ENCODE measurements around the gene CST11.

CST11 gene

DNA sequence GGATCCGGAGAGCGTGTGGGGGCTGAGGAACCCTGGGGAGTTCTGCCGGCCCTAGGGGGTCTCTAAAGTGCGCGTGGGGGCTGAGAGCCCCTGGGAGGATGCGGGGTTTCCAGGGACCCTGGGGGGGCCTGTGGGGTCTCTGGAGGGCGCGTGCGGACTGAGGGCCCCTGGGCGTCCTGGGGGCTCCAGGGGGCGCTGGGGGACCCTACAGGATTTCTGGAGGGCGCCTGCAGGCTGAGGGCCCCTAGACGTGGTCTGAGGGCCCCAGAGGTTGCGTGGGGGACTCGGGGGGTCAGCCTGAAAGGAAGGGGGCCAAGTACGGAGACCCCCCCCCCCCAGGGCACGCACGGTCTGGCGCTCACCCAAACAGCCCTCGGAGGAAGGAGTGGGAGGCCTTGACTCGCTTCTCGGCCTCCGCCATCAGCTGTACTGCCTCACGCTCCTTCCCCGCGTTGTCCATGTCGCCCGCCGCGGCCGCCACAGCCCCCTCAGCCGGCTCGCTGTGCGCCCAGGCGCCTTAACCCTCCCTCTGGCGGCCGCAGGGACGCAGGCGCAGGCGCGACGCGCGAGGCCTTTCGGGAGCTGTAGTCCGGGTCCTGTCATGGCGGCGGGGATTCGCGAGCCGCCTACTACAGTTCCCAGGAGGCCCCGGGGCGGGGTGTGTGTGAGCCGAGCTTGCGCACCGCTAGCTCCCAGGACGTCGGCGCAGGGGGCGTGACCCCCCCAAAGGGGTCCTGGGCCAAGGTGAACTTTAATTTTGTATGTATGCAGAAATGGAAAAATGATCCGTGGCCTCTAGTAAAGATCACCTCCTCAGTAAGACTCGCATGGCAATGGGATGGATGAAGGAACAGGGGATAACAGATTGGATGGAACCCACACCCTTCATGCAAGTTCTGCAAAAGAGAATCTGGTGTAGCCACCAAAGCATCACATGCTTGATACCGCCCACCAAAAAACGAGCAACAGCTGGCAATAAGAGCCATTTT is 31.4 kb downstream of the CST11 start, which contains the start of gene NAPB (continued):
- no peak for TF ChIP-seq MEIS1 (CRISPR knock-in tag; IDR thresholded peaks at IDR 0.05; ENCODE audit: borderline replicate concordance)
- no peak for TF ChIP-seq ZEB2 (tag by site-specific recombination; IDR thresholded peaks at IDR 0.05)
- no peak for TF ChIP-seq ZNF366 (tag by site-specific recombination; conservative IDR thresholded peaks at IDR 0.05)
- no peak for TF ChIP-seq ZNF660 (tag by site-specific recombination; IDR thresholded peaks at IDR 0.05)
- TF ChIP-seq, protein P1, sequence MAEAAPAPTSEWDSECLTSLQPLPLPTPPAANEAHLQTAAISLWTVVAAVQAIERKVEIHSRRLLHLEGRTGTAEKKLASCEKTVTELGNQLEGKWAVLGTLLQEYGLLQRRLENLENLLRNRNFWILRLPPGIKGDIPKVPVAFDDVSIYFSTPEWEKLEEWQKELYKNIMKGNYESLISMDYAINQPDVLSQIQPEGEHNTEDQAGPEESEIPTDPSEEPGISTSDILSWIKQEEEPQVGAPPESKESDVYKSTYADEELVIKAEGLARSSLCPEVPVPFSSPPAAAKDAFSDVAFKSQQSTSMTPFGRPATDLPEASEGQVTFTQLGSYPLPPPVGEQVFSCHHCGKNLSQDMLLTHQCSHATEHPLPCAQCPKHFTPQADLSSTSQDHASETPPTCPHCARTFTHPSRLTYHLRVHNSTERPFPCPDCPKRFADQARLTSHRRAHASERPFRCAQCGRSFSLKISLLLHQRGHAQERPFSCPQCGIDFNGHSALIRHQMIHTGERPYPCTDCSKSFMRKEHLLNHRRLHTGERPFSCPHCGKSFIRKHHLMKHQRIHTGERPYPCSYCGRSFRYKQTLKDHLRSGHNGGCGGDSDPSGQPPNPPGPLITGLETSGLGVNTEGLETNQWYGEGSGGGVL (tag by site-specific recombination; IDR thresholded peaks at IDR 0.05) = peak; percentile 65; the same call in 1 of the 2 replicates
- TF ChIP-seq, protein P2, sequence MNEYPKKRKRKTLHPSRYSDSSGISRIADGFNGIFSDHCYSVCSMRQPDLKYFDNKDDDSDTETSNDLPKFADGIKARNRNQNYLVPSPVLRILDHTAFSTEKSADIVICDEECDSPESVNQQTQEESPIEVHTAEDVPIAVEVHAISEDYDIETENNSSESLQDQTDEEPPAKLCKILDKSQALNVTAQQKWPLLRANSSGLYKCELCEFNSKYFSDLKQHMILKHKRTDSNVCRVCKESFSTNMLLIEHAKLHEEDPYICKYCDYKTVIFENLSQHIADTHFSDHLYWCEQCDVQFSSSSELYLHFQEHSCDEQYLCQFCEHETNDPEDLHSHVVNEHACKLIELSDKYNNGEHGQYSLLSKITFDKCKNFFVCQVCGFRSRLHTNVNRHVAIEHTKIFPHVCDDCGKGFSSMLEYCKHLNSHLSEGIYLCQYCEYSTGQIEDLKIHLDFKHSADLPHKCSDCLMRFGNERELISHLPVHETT (tag by site-specific recombination; IDR thresholded peaks at IDR 0.05) = no peak
- no peak for TF ChIP-seq MZF1 (tag by site-specific recombination; IDR thresholded peaks at IDR 0.05; ENCODE audit: borderline replicate concordance)
- TF ChIP-seq ZNF175 (tag by site-specific recombination; IDR thresholded peaks at IDR 0.05) = no peak
- TF ChIP-seq, protein P3, sequence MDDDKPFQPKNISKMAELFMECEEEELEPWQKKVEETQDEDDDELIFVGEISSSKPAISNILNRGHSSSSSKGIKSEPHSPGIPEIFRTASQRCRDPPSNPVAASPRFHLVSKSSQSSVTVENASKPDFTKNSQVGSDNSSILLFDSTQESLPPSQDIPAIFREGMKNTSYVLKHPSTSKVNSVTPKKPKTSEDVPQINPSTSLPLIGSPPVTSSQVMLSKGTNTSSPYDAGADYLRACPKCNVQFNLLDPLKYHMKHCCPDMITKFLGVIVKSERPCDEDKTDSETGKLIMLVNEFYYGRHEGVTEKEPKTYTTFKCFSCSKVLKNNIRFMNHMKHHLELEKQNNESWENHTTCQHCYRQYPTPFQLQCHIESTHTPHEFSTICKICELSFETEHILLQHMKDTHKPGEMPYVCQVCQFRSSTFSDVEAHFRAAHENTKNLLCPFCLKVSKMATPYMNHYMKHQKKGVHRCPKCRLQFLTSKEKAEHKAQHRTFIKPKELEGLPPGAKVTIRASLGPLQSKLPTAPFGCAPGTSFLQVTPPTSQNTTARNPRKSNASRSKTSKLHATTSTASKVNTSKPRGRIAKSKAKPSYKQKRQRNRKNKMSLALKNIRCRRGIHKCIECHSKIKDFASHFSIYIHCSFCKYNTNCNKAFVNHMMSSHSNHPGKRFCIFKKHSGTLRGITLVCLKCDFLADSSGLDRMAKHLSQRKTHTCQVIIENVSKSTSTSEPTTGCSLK (tag by site-specific recombination; IDR thresholded peaks at IDR 0.05) = no peak
- TF ChIP-seq, protein P4, sequence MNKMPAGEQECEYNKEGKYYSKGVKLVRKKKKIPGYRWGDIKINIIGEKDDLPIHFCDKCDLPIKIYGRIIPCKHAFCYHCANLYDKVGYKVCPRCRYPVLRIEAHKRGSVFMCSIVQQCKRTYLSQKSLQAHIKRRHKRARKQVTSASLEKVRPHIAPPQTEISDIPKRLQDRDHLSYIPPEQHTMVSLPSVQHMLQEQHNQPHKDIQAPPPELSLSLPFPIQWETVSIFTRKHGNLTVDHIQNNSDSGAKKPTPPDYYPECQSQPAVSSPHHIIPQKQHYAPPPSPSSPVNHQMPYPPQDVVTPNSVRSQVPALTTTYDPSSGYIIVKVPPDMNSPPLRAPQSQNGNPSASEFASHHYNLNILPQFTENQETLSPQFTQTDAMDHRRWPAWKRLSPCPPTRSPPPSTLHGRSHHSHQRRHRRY (tag by site-specific recombination; IDR thresholded peaks at IDR 0.05) = no peak
- TF ChIP-seq MYNN (tag by site-specific recombination; IDR thresholded peaks at IDR 0.05; ENCODE audit: borderline replicate concordance) = no peak
- no peak for TF ChIP-seq ZNF394 (tag by site-specific recombination; IDR thresholded peaks at IDR 0.05; ENCODE audit: borderline replicate concordance)
- TF ChIP-seq ZNF174 (tag by site-specific recombination; IDR thresholded peaks at IDR 0.05) = no peak
- no peak for TF ChIP-seq ZNF558 (tag by site-specific recombination; IDR thresholded peaks at IDR 0.05)
- TF ChIP-seq, protein P5, sequence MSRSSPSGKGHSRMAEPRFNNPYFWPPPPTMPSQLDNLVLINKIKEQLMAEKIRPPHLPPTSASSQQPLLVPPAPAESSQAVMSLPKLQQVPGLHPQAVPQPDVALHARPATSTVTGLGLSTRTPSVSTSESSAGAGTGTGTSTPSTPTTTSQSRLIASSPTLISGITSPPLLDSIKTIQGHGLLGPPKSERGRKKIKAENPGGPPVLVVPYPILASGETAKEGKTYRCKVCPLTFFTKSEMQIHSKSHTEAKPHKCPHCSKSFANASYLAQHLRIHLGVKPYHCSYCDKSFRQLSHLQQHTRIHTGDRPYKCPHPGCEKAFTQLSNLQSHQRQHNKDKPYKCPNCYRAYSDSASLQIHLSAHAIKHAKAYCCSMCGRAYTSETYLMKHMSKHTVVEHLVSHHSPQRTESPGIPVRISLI (tag by site-specific recombination; IDR thresholded peaks at IDR 0.05) = no peak
- TF ChIP-seq, protein P6, sequence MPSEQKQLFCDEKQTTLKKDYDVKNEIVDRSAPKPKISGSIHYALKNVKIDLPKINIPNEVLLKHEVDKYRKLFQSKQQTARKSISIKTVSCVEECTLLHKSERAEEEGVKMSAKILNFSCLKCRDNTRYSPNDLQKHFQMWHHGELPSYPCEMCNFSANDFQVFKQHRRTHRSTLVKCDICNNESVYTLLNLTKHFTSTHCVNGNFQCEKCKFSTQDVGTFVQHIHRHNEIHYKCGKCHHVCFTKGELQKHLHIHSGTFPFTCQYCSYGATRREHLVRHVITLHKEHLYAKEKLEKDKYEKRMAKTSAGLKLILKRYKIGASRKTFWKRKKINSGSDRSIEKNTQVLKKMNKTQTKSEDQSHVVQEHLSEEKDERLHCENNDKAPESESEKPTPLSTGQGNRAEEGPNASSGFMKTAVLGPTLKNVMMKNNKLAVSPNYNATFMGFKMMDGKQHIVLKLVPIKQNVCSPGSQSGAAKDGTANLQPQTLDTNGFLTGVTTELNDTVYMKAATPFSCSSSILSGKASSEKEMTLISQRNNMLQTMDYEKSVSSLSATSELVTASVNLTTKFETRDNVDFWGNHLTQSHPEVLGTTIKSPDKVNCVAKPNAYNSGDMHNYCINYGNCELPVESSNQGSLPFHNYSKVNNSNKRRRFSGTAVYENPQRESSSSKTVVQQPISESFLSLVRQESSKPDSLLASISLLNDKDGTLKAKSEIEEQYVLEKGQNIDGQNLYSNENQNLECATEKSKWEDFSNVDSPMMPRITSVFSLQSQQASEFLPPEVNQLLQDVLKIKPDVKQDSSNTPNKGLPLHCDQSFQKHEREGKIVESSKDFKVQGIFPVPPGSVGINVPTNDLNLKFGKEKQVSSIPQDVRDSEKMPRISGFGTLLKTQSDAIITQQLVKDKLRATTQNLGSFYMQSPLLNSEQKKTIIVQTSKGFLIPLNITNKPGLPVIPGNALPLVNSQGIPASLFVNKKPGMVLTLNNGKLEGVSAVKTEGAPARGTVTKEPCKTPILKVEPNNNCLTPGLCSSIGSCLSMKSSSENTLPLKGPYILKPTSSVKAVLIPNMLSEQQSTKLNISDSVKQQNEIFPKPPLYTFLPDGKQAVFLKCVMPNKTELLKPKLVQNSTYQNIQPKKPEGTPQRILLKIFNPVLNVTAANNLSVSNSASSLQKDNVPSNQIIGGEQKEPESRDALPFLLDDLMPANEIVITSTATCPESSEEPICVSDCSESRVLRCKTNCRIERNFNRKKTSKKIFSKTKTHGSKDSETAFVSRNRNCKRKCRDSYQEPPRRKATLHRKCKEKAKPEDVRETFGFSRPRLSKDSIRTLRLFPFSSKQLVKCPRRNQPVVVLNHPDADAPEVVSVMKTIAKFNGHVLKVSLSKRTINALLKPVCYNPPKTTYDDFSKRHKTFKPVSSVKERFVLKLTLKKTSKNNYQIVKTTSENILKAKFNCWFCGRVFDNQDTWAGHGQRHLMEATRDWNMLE (tag by site-specific recombination; conservative IDR thresholded peaks at IDR 0.05; ENCODE audit: low read depth) = no peak
- no peak for TF ChIP-seq ZNF510 (tag by site-specific recombination; IDR thresholded peaks at IDR 0.05; ENCODE audit: insufficient replicate concordance)
- peak; percentile 67 for TF ChIP-seq ZIC2 (tag by site-specific recombination; IDR thresholded peaks at IDR 0.05)
- no peak for TF ChIP-seq ZNF214 (tag by site-specific recombination; IDR thresholded peaks at IDR 0.05; ENCODE audit: borderline replicate concordance)
- TF ChIP-seq GLI2 (tag by site-specific recombination; IDR thresholded peaks at IDR 0.05; ENCODE audit: borderline replicate concordance, low read depth) = no peak
- no peak for TF ChIP-seq ZNF548 (tag by site-specific recombination; IDR thresholded peaks at IDR 0.05)
- TF ChIP-seq ZNF274 (IDR thresholded peaks at IDR 0.05; ENCODE audit: low read length) = no peak
- no peak for TF ChIP-seq ZNF274 (tag by site-specific recombination; IDR thresholded peaks at IDR 0.05; ENCODE audit: borderline replicate concordance)
- TF ChIP-seq ZNF677 (tag by site-specific recombination; IDR thresholded peaks at IDR 0.05) = no peak
- no peak for TF ChIP-seq ZNF658 (tag by site-specific recombination; IDR thresholded peaks at IDR 0.05)

Measured in HEK293 (cell line).